Choroid plexus epithelial cell (primary cell): ENCODE data around the gene PYGO2.

Experiments used
- DNase-seq: peaks from one replicate; pipeline ENCODE4 v3.0.0-alpha.2; 2010; ENCODE audit warnings: low read depth
- H3K4me3 ChIP-seq: 2 replicates; pipeline ENCODE4 v1.5.1; 2011; ENCODE audit warnings: low read depth, mild to moderate bottlenecking, control low read depth, low read length, moderate library complexity
- CTCF ChIP-seq: conservative IDR thresholded peaks from 2 replicates; pipeline ENCODE4 v1.5.1; 2011; ENCODE audit warnings: low read depth, mild to moderate bottlenecking, control low read depth, inconsistent platforms, low read length, moderate library complexity

Gene PYGO2

GRCh38 chr1:154961207-154962155 is at the start of gene PYGO2:
PYGO2 (minus strand) TSS chr1:154961782; CDS start chr1:154961576, 206 bp downstream.
- peak; percentile 78 for DNase-seq
- H3K4me3 ChIP-seq = peak within 1 kb of the TSS; percentile 86
- TF ChIP-seq CTCF = no peak

- no peak for TF ChIP-seq CTCF
- no peak for DNase-seq
- no peak overlapping the region for H3K4me3 ChIP-seq
These were observed 49.4 kb upstream of the PYGO2 start for GRCh38 chr1:155011004-155011416.

- no peak for DNase-seq
These were observed 48.8 kb upstream of the PYGO2 start for GRCh38 chr1:155010211-155010918.

GRCh38 chr1:155009742-155010141 is 48.2 kb upstream of the PYGO2 start:
- TF ChIP-seq CTCF = no peak
- H3K4me3 ChIP-seq = no peak overlapping the region
- DNase-seq = no peak

More at GRCh38 chr1:155010211-155010918, 48.8 kb upstream of the PYGO2 start:
- no peak overlapping the region for H3K4me3 ChIP-seq
- no peak for TF ChIP-seq CTCF

GRCh38 chr1:155009221-155009711 is 47.7 kb upstream of the PYGO2 start:
- H3K4me3 ChIP-seq = no peak overlapping the region
- no peak for TF ChIP-seq CTCF
- DNase-seq = no peak

GRCh38 chr1:155008015-155008941 is 46.7 kb upstream of the PYGO2 start:
- TF ChIP-seq CTCF = no peak
- no peak for DNase-seq
- no peak overlapping the region for H3K4me3 ChIP-seq
